ENCODE results near the gene NXPH1. TPM values are rescaled to one million over a fixed set of nuclear protein-coding genes. Genes with fewer than 3 reads are reported as not detected.

The NXPH1 gene
- total RNA-seq, 1 donor from 2014 or later = 3.8 TPM

- no peak for TF ChIP-seq CTCF (IDR thresholded peaks at IDR 0.05; ENCODE audit: partially characterized antibody, unreplicated experiment)
- H3K9me3 Mint-ChIP-seq (ENCODE audit: unreplicated experiment) = peaks cover 2% of the 10 kb centered on the region
- DNase-seq = no peak
- no peaks in the 10 kb centered on the region for H3K27me3 Mint-ChIP-seq (ENCODE audit: unreplicated experiment)
- H3K36me3 Mint-ChIP-seq (ENCODE audit: unreplicated experiment) = no peaks in the 10 kb centered on the region
- H3K27ac Mint-ChIP-seq (ENCODE audit: unreplicated experiment) = no peak overlapping the region
- H3K4me1 Mint-ChIP-seq (ENCODE audit: low read depth, unreplicated experiment) = no peaks in the 10 kb centered on the region
- no peak overlapping the region for H3K4me3 Mint-ChIP-seq (ENCODE audit: unreplicated experiment)
Measured at GRCh38 chr7:8638076-8638475, 204.7 kb downstream of the NXPH1 start.

- no peak for TF ChIP-seq CTCF (IDR thresholded peaks at IDR 0.05; ENCODE audit: partially characterized antibody, unreplicated experiment)
- Mint-ChIP-seq H3K27me3 (ENCODE audit: unreplicated experiment) (no peaks in the 10 kb centered on the region), H3K9me3 (ENCODE audit: unreplicated experiment) (peaks cover 2% of the 10 kb centered on the region), H3K4me3 (ENCODE audit: unreplicated experiment) (no peak overlapping the region), H3K36me3 (ENCODE audit: unreplicated experiment) (no peaks in the 10 kb centered on the region), H3K27ac (ENCODE audit: unreplicated experiment) (no peak overlapping the region), H3K4me1 (ENCODE audit: low read depth, unreplicated experiment) (no peaks in the 10 kb centered on the region)
- no peak for DNase-seq
Measured at GRCh38 chr7:8639668-8640067, 206.3 kb downstream of the NXPH1 start.

- no peaks in the 10 kb centered on the region for H3K27me3 Mint-ChIP-seq (ENCODE audit: unreplicated experiment)
Measured at GRCh38 chr7:8640671-8641070, 207.3 kb downstream of the NXPH1 start.

GRCh38 chr7:8668627-8669500 is 235.5 kb downstream of the NXPH1 start:
- no peak for DNase-seq
- peaks cover 6% of the 10 kb centered on the region for H3K4me1 Mint-ChIP-seq (ENCODE audit: low read depth, unreplicated experiment)
- H3K36me3 Mint-ChIP-seq (ENCODE audit: unreplicated experiment) = peaks cover 11% of the 10 kb centered on the region
- H3K27me3 Mint-ChIP-seq (ENCODE audit: unreplicated experiment) = peaks cover 6% of the 10 kb centered on the region
- H3K9me3 Mint-ChIP-seq (ENCODE audit: unreplicated experiment) = peaks cover 8% of the 10 kb centered on the region
- H3K27ac Mint-ChIP-seq (ENCODE audit: unreplicated experiment) = no peak overlapping the region
- no peak for TF ChIP-seq CTCF (IDR thresholded peaks at IDR 0.05; ENCODE audit: partially characterized antibody, unreplicated experiment)
- no peak overlapping the region for H3K4me3 Mint-ChIP-seq (ENCODE audit: unreplicated experiment)

More at GRCh38 chr7:8640671-8641070, 207.3 kb downstream of the NXPH1 start:
- Mint-ChIP-seq H3K9me3 (ENCODE audit: unreplicated experiment) (peaks cover 2% of the 10 kb centered on the region), H3K4me1 (ENCODE audit: low read depth, unreplicated experiment) (no peaks in the 10 kb centered on the region), H3K36me3 (ENCODE audit: unreplicated experiment) (no peaks in the 10 kb centered on the region), H3K27ac (ENCODE audit: unreplicated experiment) (no peak overlapping the region), H3K4me3 (ENCODE audit: unreplicated experiment) (no peak overlapping the region)
- DNase-seq = no peak
- TF ChIP-seq CTCF (IDR thresholded peaks at IDR 0.05; ENCODE audit: partially characterized antibody, unreplicated experiment) = no peak

GRCh38 chr7:8669501-8669851 is 236.1 kb downstream of the NXPH1 start:
- H3K9me3 Mint-ChIP-seq (ENCODE audit: unreplicated experiment) = peaks cover 8% of the 10 kb centered on the region
- H3K27me3 Mint-ChIP-seq (ENCODE audit: unreplicated experiment) = peaks cover 6% of the 10 kb centered on the region
- H3K36me3 Mint-ChIP-seq (ENCODE audit: unreplicated experiment) = peaks cover 11% of the 10 kb centered on the region

More at GRCh38 chr7:8669501-8669851, 236.1 kb downstream of the NXPH1 start:
- Mint-ChIP-seq H3K4me1 (ENCODE audit: low read depth, unreplicated experiment) (peaks cover 8% of the 10 kb centered on the region), H3K4me3 (ENCODE audit: unreplicated experiment) (no peak overlapping the region), H3K27ac (ENCODE audit: unreplicated experiment) (no peak overlapping the region)
- no peak for DNase-seq
- TF ChIP-seq CTCF (IDR thresholded peaks at IDR 0.05; ENCODE audit: partially characterized antibody, unreplicated experiment) = no peak

Data from glutamatergic neuron (in vitro differentiated cells).